GM12878 (cell line): ENCODE data around the gene PLEKHA6. TPM values are rescaled to one million over a fixed set of nuclear protein-coding genes. Genes with fewer than 3 reads are reported as not detected.

Experiments used
- ATAC-seq: fragments of 200-7000 bp; cut with Tn5 transposase; 3 replicates; pipeline ENCODE4 v1.9.1; 2020; ENCODE audit warnings: mild to moderate bottlenecking, moderate library complexity
- BruUV-seq: library from RNA; stranded (reverse); fragments of 400-500 nt; replicated peaks from 2 replicates; lab custom pipeline; 2021; lab: Mats Ljungman, UMichigan
- CTCF ChIA-PET: fragments of 300-600 bp; sonication (Branson Sonifier 250); formaldehyde crosslinking; extraction: SDS; loops from one replicate; lab custom pipeline; 2021; ENCODE audit warnings: inconsistent platforms; lab: Yijun Ruan, JAX
- POLR2A ChIA-PET: fragments of 350-600 bp; formaldehyde crosslinking; extraction: SDS; loops from one replicate; lab custom pipeline; 2021; ENCODE audit warnings: inconsistent platforms; lab: Charles Lee
- RAD21 ChIA-PET: fragments of 300-600 bp; sonication (Branson Sonifier 250); formaldehyde crosslinking; loops from one replicate; lab custom pipeline; 2023; ENCODE audit warnings: antibody characterized with exemption; ENCODE audit not compliant: unreplicated experiment; lab: Charles Lee
- SMC1A ChIA-PET: fragments of 300-600 bp; sonication (Branson Sonifier 250); formaldehyde crosslinking; loops from one replicate; lab custom pipeline; 2023; ENCODE audit not compliant: unreplicated experiment, uncharacterized antibody; lab: Charles Lee
- DNase-seq: peaks from one replicate; pipeline ENCODE4 v3.0.0-alpha.2; 2011; ENCODE audit warnings: low read depth, low spot score
- FAIRE-seq: peaks from 3 replicates; lab custom pipeline; 2011; peaks lifted over from hg19 to GRCh38; lab: Jason Lieb, UNC
- H2AFZ ChIP-seq: 2 replicates; pipeline ENCODE4 v1.6.0; 2011; ENCODE audit warnings: low read depth, low read length, control low read depth; ENCODE audit not compliant: control insufficient read depth
- H3K27ac ChIP-seq: 2 replicates; pipeline ENCODE4 v1.5.1; 2011; ENCODE audit warnings: control low read depth; ENCODE audit not compliant: control insufficient read depth, insufficient read depth
- H3K27me3 ChIP-seq, 2 experiments: replicated peaks in 1 of 2; 2 replicates each; pipeline versions ENCODE4 v1.6.0 to v1.6.1; 2011; ENCODE audit warnings: low read length in 1 of 2; ENCODE audit not compliant: control insufficient read depth in 2 of 2, insufficient read depth in 2 of 2
- H3K36me3 ChIP-seq, 2 experiments: 2 replicates each; pipeline ENCODE4 v1.5.1; 2011; ENCODE audit warnings: low read length in 1 of 2; ENCODE audit not compliant: control insufficient read depth in 2 of 2, insufficient read depth in 2 of 2
- H3K4me1 ChIP-seq: 2 replicates; pipeline ENCODE4 v1.6.1; 2011; ENCODE audit warnings: mild to moderate bottlenecking, low read length, moderate library complexity, mixed read lengths; ENCODE audit not compliant: control insufficient read depth, insufficient read depth
- H3K4me2 ChIP-seq: 2 replicates; pipeline ENCODE4 v1.6.0; 2011; ENCODE audit warnings: control low read depth; ENCODE audit not compliant: control insufficient read depth, insufficient read depth
- H3K4me3 ChIP-seq: fragments of 200-600 bp; sonication (generic); 2 replicates; pipeline ENCODE4 v1.5.1; 2016
- H3K79me2 ChIP-seq: 2 replicates; pipeline ENCODE4 v1.6.0; 2011; ENCODE audit warnings: low read length; ENCODE audit not compliant: control insufficient read depth, insufficient read depth
- H3K9ac ChIP-seq: 2 replicates; pipeline ENCODE4 v1.8.0; 2011; ENCODE audit warnings: low read length, control low read depth, mixed read lengths; ENCODE audit not compliant: control insufficient read depth, insufficient read depth
- H3K9me3 ChIP-seq: replicated peaks from 3 replicates; pipeline ENCODE4 v1.5.1; 2011; ENCODE audit warnings: mild to moderate bottlenecking, low read length; ENCODE audit not compliant: control insufficient read depth, insufficient read depth
- H4K20me1 ChIP-seq: 2 replicates; pipeline ENCODE4 v1.6.0; 2011; ENCODE audit not compliant: control insufficient read depth, insufficient read depth
- BMI1 ChIP-seq: fragments of 450-650 bp; IDR thresholded peaks from 2 replicates; pipeline ENCODE4 v1.6.1; 2016; ENCODE audit warnings: mild to moderate bottlenecking, moderate library complexity, borderline replicate concordance
- CUX1 ChIP-seq: IDR thresholded peaks from 2 replicates; pipeline ENCODE4 v1.6.1; 2012; ENCODE audit warnings: improper control_type of control experiment, low read depth, low read length; ENCODE audit not compliant: insufficient replicate concordance
- E2F8 ChIP-seq: fragments of 450-650 bp; IDR thresholded peaks from 2 replicates; pipeline ENCODE4 v1.6.1; 2018; ENCODE audit warnings: mild to moderate bottlenecking, low read depth, moderate library complexity; ENCODE audit not compliant: partially characterized antibody
- FOXM1 ChIP-seq: IDR thresholded peaks from 2 replicates; pipeline ENCODE4 v1.6.1; 2012; ENCODE audit warnings: low read depth, mild to moderate bottlenecking, inconsistent platforms, low read length, moderate library complexity
- MAX ChIP-seq: IDR thresholded peaks from 2 replicates; pipeline ENCODE4 v1.6.1; 2012; ENCODE audit warnings: low read depth, low read length, improper control_type of control experiment
- MXI1 ChIP-seq: fragments of 150-350 bp; IDR thresholded peaks from 2 replicates; pipeline ENCODE4 v1.6.1; 2011; ENCODE audit warnings: low read depth, mild to moderate bottlenecking, inconsistent platforms, low read length, improper control_type of control experiment
- NR2F1 ChIP-seq: fragments of 450-650 bp; conservative IDR thresholded peaks from 2 replicates; pipeline ENCODE4 v1.6.1; 2017; ENCODE audit warnings: mild to moderate bottlenecking
- POLR2AphosphoS2 ChIP-seq: IDR thresholded peaks from 2 replicates; pipeline ENCODE4 v1.6.1; 2011; ENCODE audit warnings: low read depth, mild to moderate bottlenecking, low read length, improper control_type of control experiment, moderate library complexity
- WGBS: methylation state at CpG from one replicate; pipeline ENCODE4 v1.1.6; 2016; ENCODE audit warnings: low lambda C conversion rate; ENCODE audit not compliant: insufficient replicate concordance, insufficient coverage; ENCODE audit errors: missing lambda C conversion rate; 5-methylcytosine and 5-hydroxymethylcytosine counted together
- in situ Hi-C: fragments of 300-500 bp; cut with MboI; formaldehyde crosslinking; loops from 9 replicates; pipeline ENCODE4 v1.14.3; 2018; ENCODE audit warnings: mixed read lengths
- intact Hi-C: fragments of 100-400 bp; cut with micrococcal nuclease; formaldehyde crosslinking; loops from one replicate; pipeline ENCODE4 v1.14.2; 2022; ENCODE audit not compliant: unreplicated experiment
- polyA plus RNA-seq, 11 experiments: library from polyadenylated mRNA; depleted of rRNA in 4 of 11; unstranded in 6 of 11; stranded (reverse) in 5 of 11; fragments of >200 nt; fragmentation: Nextera tagmentation in 4 of 11; fragmentation: Illumina TruSeq in 1 of 11; extraction: Ambion mirVana in 4 of 11; extraction: Trizol in 1 of 11; gene quantifications; 1 replicate in 1 of 11; 2 replicates in 10 of 11; pipeline versions ENCODE4 v1.2.1 to v1.2.3, GENCODE V29; 2011 to 2016; ENCODE audit warnings: inconsistent platforms in 2 of 11, missing spikeins in 2 of 11, low read depth in 1 of 11
- total RNA-seq, 4 experiments: library from RNA; depleted of rRNA in 3 of 4; stranded (reverse); fragments of >200 nt in 3 of 4; fragmentation: Illumina TruSeq in 1 of 4; extraction: Trizol in 1 of 4; gene quantifications; 2 replicates each; pipeline versions ENCODE4 v1.2.1 to v1.2.3, GENCODE V29; 2013 to 2021

Gene PLEKHA6
- total and polyA plus RNA-seq, 10 of the 15 experiments (the other 5 are each of a cell fraction or from before 2014, with no cell fraction given) = 0.04 to 0.81 (median 0.19) TPM; not detected in 4

- TF ChIP-seq CUX1 (no peak), FOXM1 (no peak), POLR2AphosphoS2 (no peak)
These were observed 5.2 kb downstream of the PLEKHA6 start (continued) for GRCh38 chr1:204354579-204354978.

- RAD21 ChIA-PET = interaction anchor here (1.6 kb wide), 1 partner anchor 45 kb away, joined by 6 read pairs; no protein-coding TSS in a partner anchor
- FAIRE-seq = no peak
- TF ChIP-seq MXI1 (no peak), BMI1 (no peak), E2F8 (no peak), MAX (no peak), NR2F1 (no peak)
These were observed 6.4 kb downstream of the PLEKHA6 start for GRCh38 chr1:204353213-204353910.

More at GRCh38 chr1:204353213-204353910, 6.4 kb downstream of the PLEKHA6 start:
- Histone ChIP-seq H3K9me3 (no peaks in the 10 kb centered on the region), H3K9ac (no peak overlapping the region), H3K36me3 (no peaks in the 10 kb centered on the region), H3K27ac (no peak overlapping the region), H3K4me1 (no peaks in the 10 kb centered on the region), H3K27me3 (peaks cover 0 to 4% of the 10 kb centered on the region in 2 experiments), H3K4me3 (no peak overlapping the region), H3K79me2 (no peaks in the 10 kb centered on the region), H4K20me1 (no peaks in the 10 kb centered on the region), H3K4me2 (no peak overlapping the region), H2AFZ (no peak overlapping the region)
- DNase-seq (no peak), ATAC-seq (no peak)
- no TSS peak for BruUV-seq
- WGBS = 41% methylated on average over 5 of the region's 5 CpGs
- ChIA-PET POLR2A (interaction anchor here (0.5 kb wide), 1 partner anchor 11 kb away, joined by 3 read pairs; no protein-coding TSS in a partner anchor), SMC1A (interaction anchor here (2.0 to 2.3 kb wide), 2 partner anchors 8 to 10 kb away, joined by 5 to 10 read pairs; no protein-coding TSS in a partner anchor), CTCF (interaction anchor here (0.5 to 3.2 kb wide), 10 partner anchors 8 to 190 kb away, joined by 3 to 18 read pairs (median 4); partner anchors contain the start of gene GOLT1A)
- intact Hi-C loops = no loop called here
- in situ Hi-C loops = no loop called here
